ENCODE measurements around the gene ZFR.
A peak's percentile ranks its signal among the peaks of the same experiment; 100 is the strongest.

ZFR gene

DNA sequence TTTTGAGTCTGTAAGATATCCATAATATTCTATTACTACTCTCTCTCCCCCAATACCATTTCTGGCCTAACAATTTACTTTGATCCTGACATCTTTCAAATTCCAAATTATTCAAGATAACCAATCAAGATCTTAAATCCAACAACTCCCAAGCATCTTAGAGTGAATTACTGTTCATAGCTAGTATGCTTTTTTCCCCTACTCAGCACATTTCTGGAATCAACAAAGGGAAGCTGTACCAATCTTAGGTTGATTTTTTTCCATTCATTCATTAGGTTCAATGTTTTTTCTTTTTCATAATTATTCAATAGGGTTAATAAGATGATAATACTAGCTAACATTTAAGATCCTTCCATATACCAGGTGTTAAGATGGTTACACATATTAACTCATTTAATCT lies 81.5 kb downstream of the ZFR start:
- no peak for DNase-seq (ENCODE audit: low read depth in 2 of 2)

GRCh38 chr5:32362527-32362926 lies 82.0 kb downstream of the ZFR start:
- DNase-seq (ENCODE audit: low read depth in 2 of 2), result no peak

GRCh38 chr5:32360906-32361305 lies 83.6 kb downstream of the ZFR start:
- DNase-seq (ENCODE audit: low read depth in 2 of 2), result no peak

DNA sequence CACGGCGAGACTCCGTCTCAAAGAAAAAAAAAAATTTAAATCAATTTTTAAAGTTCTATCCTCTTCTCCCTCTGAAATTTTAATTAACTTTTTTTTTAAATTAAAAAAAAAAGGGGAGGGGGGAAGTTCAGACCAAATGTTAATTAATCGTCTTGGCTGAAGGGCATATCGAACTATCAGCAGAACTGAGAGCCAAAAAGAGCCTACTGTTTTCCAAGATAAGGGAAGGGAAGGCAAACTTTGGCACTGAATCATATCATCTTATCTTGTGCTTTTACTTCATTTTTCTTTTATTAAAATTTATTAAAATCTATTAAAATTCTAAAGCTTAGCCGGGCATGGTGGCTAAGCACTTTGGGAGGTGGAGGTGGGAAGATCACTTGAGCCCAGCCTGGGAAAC lies 85.9 kb downstream of the ZFR start:
- DNase-seq (ENCODE audit: low read depth in 2 of 2), result no peak

- DNase-seq (ENCODE audit: low read depth in 2 of 2), result no peak
Measured at GRCh38 chr5:32357658-32358057, 86.9 kb downstream of the ZFR start.

- no peak for DNase-seq (ENCODE audit: low read depth in 2 of 2)
Measured at GRCh38 chr5:32355686-32356085, 88.9 kb downstream of the ZFR start.

GRCh38 chr5:32353420-32353819 lies 91.1 kb downstream of the ZFR start:
- no peak for DNase-seq (ENCODE audit: low read depth in 2 of 2)

DNA sequence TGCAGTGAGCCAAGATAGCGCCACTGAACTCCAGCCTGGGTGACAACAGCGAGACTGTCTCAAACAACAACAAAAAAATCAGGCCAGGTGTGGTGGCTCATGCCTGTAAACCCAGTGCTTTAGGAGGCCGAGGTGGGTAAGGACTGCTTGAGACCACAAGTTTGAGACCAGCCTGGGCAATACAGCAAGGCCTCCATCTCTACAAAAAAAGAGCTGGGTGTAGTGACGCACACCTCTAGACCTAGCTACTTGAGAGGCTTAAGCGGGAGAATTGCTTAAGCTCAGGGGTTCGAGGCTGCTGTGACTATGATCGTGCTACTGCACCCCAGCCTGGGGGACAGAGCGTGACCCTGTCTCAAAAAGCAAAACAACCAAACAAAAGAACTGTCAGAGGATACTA lies 91.9 kb downstream of the ZFR start:
- DNase-seq (ENCODE audit: low read depth in 2 of 2), result no peak

- DNase-seq (ENCODE audit: low read depth in 2 of 2), result no peak
Measured at GRCh38 chr5:32346869-32347268, 97.7 kb downstream of the ZFR start.

- DNase-seq (ENCODE audit: low read depth in 2 of 2), result no peak
Measured at GRCh38 chr5:32343058-32343672, 101.4 kb downstream of the ZFR start.

DNA sequence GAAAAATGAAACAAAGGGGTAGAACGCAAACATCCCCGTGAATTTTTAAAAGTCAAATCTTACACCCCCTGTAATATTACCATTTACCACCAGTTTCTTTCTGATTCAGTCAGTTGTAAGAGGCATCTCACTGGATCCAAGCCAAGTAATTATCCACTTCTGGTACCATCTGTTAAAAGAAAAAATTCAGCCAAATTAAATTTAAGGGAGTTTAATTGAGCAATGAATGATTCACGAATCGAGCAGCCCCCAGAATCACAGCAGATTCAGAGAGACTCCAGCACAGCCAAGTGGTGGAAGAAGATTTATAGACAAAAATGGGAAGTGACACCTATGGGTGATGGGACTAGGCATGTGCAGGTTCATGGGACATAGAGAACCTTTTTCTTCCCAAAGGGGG lies 101.9 kb downstream of the ZFR start:
- no peak for DNase-seq (ENCODE audit: low read depth in 2 of 2)

GRCh38 chr5:32339878-32340277 lies 104.7 kb downstream of the ZFR start:
- DNase-seq (ENCODE audit: low read depth in 2 of 2), result no peak

GRCh38 chr5:32339198-32339597 lies 105.3 kb downstream of the ZFR start:
- DNase-seq (ENCODE audit: low read depth in 2 of 2), result no peak

GRCh38 chr5:32332966-32333365 lies 111.6 kb downstream of the ZFR start:
- no peak for DNase-seq (ENCODE audit: low read depth in 2 of 2)

- DNase-seq (ENCODE audit: low read depth in 2 of 2), result no peak
Measured at GRCh38 chr5:32332361-32332760, 112.2 kb downstream of the ZFR start.

GRCh38 chr5:32331935-32332274 lies 112.6 kb downstream of the ZFR start:
- no peak for DNase-seq (ENCODE audit: low read depth in 2 of 2)

GRCh38 chr5:32331217-32331934 lies 113.2 kb downstream of the ZFR start:
- no peak for DNase-seq (ENCODE audit: low read depth in 2 of 2)

GRCh38 chr5:32330126-32330971 lies 114.2 kb downstream of the ZFR start:
- no peak for DNase-seq (ENCODE audit: low read depth in 2 of 2)

DNA sequence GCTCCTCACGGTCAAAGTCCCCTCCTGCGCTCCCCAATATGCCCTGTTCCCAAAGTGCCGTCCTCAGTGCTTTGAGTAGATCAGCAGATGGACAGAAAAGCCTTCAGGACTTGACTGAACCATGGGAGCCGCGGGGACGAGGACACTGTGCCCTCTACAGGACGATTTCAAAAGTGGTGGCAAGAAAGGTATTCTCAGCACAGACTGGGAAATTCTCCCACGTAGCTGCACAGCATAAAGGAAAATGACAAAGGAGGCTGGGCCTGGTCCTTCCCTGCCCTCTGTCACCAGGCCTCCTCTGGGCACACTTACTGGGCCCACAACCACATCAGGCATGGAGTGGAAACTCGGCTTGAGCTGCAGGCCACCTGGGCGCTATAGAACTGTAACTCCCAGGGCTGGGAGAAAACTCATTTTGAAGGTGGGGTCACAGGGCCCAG lies 115.1 kb downstream of the ZFR start:
- DNase-seq (ENCODE audit: low read depth in 2 of 2), result peak; percentile 21 to 34

GRCh38 chr5:32326216-32326772 lies 118.2 kb downstream of the ZFR start:
- no peak for DNase-seq (ENCODE audit: low read depth in 2 of 2)

GRCh38 chr5:32325616-32326015 lies 118.9 kb downstream of the ZFR start:
- no peak for DNase-seq (ENCODE audit: low read depth in 2 of 2)

DNA sequence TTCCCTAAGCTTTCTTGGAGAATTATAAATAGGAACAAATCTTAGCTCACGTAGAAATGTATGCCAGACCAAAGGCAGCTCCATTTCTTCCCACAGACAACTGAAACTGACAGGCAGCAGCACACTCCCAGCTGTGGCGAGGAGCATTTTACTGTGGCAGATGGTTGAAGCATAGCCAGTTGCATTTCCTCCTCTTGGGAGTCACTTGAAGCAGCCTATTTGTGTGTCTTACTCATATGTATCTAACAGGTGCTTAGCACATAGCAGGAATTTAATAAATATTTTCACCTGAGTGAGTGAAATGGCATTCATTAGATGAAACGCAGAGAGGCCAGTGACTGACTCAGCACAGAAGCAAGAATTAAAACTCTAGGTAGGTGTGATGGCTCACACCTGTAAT lies 119.5 kb downstream of the ZFR start:
- DNase-seq (ENCODE audit: low read depth in 2 of 2), result no peak

DNA sequence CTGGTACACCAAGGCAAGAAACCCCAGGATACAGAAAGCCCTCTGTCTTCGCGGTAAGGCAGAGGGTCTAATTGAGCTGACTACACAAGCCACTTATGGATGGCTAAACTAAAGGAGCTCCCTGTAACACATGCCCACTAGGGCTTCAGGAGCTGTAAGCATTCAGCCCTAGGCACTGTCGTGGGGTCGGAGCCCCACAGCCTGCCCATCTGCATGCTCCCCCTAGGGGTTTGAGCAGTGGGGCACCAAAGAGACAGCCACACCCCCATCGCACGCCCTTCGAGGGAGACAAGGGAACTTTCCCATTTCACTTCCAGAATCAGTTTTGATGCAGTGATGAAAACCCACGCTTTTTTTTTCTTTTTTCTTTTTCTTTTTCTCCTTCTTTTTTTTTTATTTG lies 120.8 kb downstream of the ZFR start:
- DNase-seq (ENCODE audit: low read depth in 2 of 2), result no peak
